HepG2 (cell line): Measurements from ENCODE around the gene PTPRF. TPM values are rescaled to one million over a fixed set of nuclear protein-coding genes. Genes with fewer than 3 reads are reported as not detected.
A peak's percentile ranks its signal among the peaks of the same experiment; 100 is the strongest.

Experiments
- AHDC1 ChIP-seq: sonication (generic); formaldehyde crosslinking; IDR thresholded peaks from 2 replicates; pipeline ENCODE4 v1.5.1; 2020; ENCODE audit warnings: mild to moderate bottlenecking, missing genetic modification reagents, borderline replicate concordance
- GABPB1 ChIP-seq: IDR thresholded peaks from 2 replicates; pipeline ENCODE4 v1.6.1; 2016; ENCODE audit warnings: mild to moderate bottlenecking, missing genetic modification reagents, moderate library complexity, missing compliant biosample characterization
- KLF16 ChIP-seq, 2 experiments: sonication (generic) in 1 of 2; formaldehyde crosslinking in 1 of 2; IDR thresholded peaks; 2 replicates each; pipeline versions ENCODE4 v1.6.1 to v1.8.0; 2016 to 2023; ENCODE audit warnings: missing genetic modification reagents in 2 of 2, missing compliant biosample characterization in 1 of 2
- NFATC3 ChIP-seq: sonication (generic); formaldehyde crosslinking; IDR thresholded peaks from 2 replicates; pipeline ENCODE4 v1.5.1; 2020; ENCODE audit warnings: mild to moderate bottlenecking, missing genetic modification reagents
- POGK ChIP-seq: sonication (generic); formaldehyde crosslinking; conservative IDR thresholded peaks from 2 replicates; pipeline ENCODE4 v1.8.0; 2022; ENCODE audit warnings: mild to moderate bottlenecking, moderate library complexity, missing genetic modification reagents
- SMAD1 ChIP-seq: sonication (generic); formaldehyde crosslinking; IDR thresholded peaks from 2 replicates; pipeline ENCODE4 v1.4.0; 2020; ENCODE audit warnings: missing genetic modification reagents, low read depth, mild to moderate bottlenecking, borderline replicate concordance
- THAP11 ChIP-seq: IDR thresholded peaks from 2 replicates; pipeline ENCODE4 v1.6.1; 2016; ENCODE audit warnings: missing biosample characterization, missing genetic modification reagents
- ZNF256 ChIP-seq: sonication (generic); formaldehyde crosslinking; conservative IDR thresholded peaks from 2 replicates; pipeline ENCODE4 v1.4.0; 2020; ENCODE audit warnings: missing genetic modification reagents
- ZNF446 ChIP-seq: sonication (generic); formaldehyde crosslinking; IDR thresholded peaks from 2 replicates; pipeline ENCODE4 v1.5.0; 2020; ENCODE audit warnings: mild to moderate bottlenecking, missing genetic modification reagents
- polyA plus RNA-seq, 8 experiments: library from polyadenylated mRNA; depleted of rRNA in 3 of 8; stranded (reverse) in 7 of 8; unstranded in 1 of 8; fragments of >200 nt; fragmentation: Illumina TruSeq in 4 of 8; extraction: Trizol in 4 of 8; gene quantifications; 2 replicates each; pipeline versions ENCODE4 v1.2.1 to v1.2.3, GENCODE V29; 2011 to 2016; ENCODE audit warnings: low read depth in 4 of 8, missing spikeins in 1 of 8, mixed read lengths in 1 of 8; ENCODE audit not compliant: insufficient read depth in 1 of 8
- total RNA-seq, 5 experiments: library from RNA; depleted of rRNA; stranded (reverse); fragments of >200 nt; fragmentation: Illumina TruSeq; extraction: Trizol; gene quantifications; 2 replicates each; pipeline ENCODE4 v1.2.3, GENCODE V29; 2016; ENCODE audit warnings: low read depth in 1 of 5
- TF ChIP-seq, protein P1 (sequence below): sonication (generic); formaldehyde crosslinking; IDR thresholded peaks from 2 replicates; pipeline ENCODE4 v1.4.0; 2020; ENCODE audit warnings: missing genetic modification reagents, borderline replicate concordance
- TF ChIP-seq, protein P2 (sequence below): sonication (generic); formaldehyde crosslinking; IDR thresholded peaks from 2 replicates; pipeline ENCODE4 v1.4.0; 2020; ENCODE audit warnings: missing genetic modification reagents, low read depth, mild to moderate bottlenecking, borderline replicate concordance
- TF ChIP-seq, protein P3 (sequence below): sonication (generic); formaldehyde crosslinking; IDR thresholded peaks from 2 replicates; pipeline ENCODE4 v1.4.0; 2020; ENCODE audit warnings: mild to moderate bottlenecking, low read depth, missing genetic modification reagents

The PTPRF gene
- total and polyA plus RNA-seq, 2 of the 13 experiments (the other 11 are each of a cell fraction or from before 2014, with no cell fraction given) = 55.9 to 167 TPM

GRCh38 chr1:43530483-43531106 is at the start of gene PTPRF (continued):
- TF ChIP-seq, protein P1, sequence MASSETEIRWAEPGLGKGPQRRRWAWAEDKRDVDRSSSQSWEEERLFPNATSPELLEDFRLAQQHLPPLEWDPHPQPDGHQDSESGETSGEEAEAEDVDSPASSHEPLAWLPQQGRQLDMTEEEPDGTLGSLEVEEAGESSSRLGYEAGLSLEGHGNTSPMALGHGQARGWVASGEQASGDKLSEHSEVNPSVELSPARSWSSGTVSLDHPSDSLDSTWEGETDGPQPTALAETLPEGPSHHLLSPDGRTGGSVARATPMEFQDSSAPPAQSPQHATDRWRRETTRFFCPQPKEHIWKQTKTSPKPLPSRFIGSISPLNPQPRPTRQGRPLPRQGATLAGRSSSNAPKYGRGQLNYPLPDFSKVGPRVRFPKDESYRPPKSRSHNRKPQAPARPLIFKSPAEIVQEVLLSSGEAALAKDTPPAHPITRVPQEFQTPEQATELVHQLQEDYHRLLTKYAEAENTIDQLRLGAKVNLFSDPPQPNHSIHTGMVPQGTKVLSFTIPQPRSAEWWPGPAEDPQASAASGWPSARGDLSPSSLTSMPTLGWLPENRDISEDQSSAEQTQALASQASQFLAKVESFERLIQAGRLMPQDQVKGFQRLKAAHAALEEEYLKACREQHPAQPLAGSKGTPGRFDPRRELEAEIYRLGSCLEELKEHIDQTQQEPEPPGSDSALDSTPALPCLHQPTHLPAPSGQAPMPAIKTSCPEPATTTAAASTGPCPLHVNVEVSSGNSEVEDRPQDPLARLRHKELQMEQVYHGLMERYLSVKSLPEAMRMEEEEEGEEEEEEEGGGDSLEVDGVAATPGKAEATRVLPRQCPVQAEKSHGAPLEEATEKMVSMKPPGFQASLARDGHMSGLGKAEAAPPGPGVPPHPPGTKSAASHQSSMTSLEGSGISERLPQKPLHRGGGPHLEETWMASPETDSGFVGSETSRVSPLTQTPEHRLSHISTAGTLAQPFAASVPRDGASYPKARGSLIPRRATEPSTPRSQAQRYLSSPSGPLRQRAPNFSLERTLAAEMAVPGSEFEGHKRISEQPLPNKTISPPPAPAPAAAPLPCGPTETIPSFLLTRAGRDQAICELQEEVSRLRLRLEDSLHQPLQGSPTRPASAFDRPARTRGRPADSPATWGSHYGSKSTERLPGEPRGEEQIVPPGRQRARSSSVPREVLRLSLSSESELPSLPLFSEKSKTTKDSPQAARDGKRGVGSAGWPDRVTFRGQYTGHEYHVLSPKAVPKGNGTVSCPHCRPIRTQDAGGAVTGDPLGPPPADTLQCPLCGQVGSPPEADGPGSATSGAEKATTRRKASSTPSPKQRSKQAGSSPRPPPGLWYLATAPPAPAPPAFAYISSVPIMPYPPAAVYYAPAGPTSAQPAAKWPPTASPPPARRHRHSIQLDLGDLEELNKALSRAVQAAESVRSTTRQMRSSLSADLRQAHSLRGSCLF (CRISPR knock-in tag) = no peak
- TF ChIP-seq GABPB1 (peak; percentile 28; the same call in 1 of the 2 replicates), SMAD1 (no peak), NFATC3 (CRISPR knock-in tag) (no peak), ZNF256 (no peak), THAP11 (0 out of 2 replicates have a peak, but pooled peaks have one; percentile 28), AHDC1 (CRISPR knock-in tag) (no peak), ZNF446 (CRISPR knock-in tag) (0 out of 2 replicates have a peak, but pooled peaks have one; percentile 30), KLF16 (CRISPR knock-in tag; IDR thresholded peaks at IDR 0.05) (0 out of 4 replicates have a peak, but pooled peaks of 1 of the 2 experiments have one; percentile 13), POGK (CRISPR knock-in tag) (0 out of 2 replicates have a peak, but pooled peaks have one; percentile 25)
- TF ChIP-seq, protein P2, sequence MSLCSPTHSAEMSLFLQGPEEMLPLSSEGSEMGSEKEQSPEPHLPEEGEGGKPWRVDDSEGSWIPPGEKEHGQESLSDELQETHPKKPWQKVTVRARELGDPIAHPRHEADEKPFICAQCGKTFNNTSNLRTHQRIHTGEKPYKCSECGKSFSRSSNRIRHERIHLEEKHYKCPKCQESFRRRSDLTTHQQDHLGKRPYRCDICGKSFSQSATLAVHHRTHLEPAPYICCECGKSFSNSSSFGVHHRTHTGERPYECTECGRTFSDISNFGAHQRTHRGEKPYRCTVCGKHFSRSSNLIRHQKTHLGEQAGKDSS = no peak
- TF ChIP-seq, protein P3, sequence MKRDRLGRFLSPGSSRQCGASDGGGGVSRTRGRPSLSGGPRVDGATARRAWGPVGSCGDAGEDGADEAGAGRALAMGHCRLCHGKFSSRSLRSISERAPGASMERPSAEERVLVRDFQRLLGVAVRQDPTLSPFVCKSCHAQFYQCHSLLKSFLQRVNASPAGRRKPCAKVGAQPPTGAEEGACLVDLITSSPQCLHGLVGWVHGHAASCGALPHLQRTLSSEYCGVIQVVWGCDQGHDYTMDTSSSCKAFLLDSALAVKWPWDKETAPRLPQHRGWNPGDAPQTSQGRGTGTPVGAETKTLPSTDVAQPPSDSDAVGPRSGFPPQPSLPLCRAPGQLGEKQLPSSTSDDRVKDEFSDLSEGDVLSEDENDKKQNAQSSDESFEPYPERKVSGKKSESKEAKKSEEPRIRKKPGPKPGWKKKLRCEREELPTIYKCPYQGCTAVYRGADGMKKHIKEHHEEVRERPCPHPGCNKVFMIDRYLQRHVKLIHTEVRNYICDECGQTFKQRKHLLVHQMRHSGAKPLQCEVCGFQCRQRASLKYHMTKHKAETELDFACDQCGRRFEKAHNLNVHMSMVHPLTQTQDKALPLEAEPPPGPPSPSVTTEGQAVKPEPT (CRISPR knock-in tag) = no peak
